HL-60 (cell line): Measurements from ENCODE around the gene ZNF518B.

Experiments
- DNase-seq, 2 experiments: peaks; one replicate each; pipeline ENCODE4 v3.0.0-alpha.2; 2010 to 2020; ENCODE audit warnings: low read depth in 1 of 2, low spot score in 1 of 2
- H3K27ac ChIP-seq: fragments of 250-450 bp; sonication (Bioruptor Pico); replicated peaks from 2 replicates; pipeline ENCODE4 v1.5.1; 2020; ENCODE audit warnings: mild to moderate bottlenecking, moderate library complexity
- H3K27me3 ChIP-seq: fragments of 250-450 bp; sonication (Bioruptor Pico); 2 replicates; pipeline ENCODE4 v1.5.1; 2021; ENCODE audit warnings: mild to moderate bottlenecking, moderate library complexity; ENCODE audit not compliant: insufficient read depth, poor library complexity, severe bottlenecking
- H3K4me3 ChIP-seq: replicated peaks from 2 replicates; pipeline ENCODE4 v1.5.1; 2011; ENCODE audit warnings: mild to moderate bottlenecking, control low read depth, low read length; ENCODE audit not compliant: insufficient read depth
- CTCF ChIP-seq: IDR thresholded peaks from one replicate; pipeline ENCODE4 v1.5.1; 2011; ENCODE audit warnings: low read length, control low read depth, inconsistent platforms; ENCODE audit not compliant: insufficient read depth
- GABPA ChIP-seq: IDR thresholded peaks from 2 replicates; pipeline ENCODE4 v1.6.1; 2012; ENCODE audit warnings: low read depth
- POLR2AphosphoS5 ChIP-seq: IDR thresholded peaks from 2 replicates; pipeline ENCODE4 v1.6.1; 2012; ENCODE audit warnings: low read depth
- SPI1 ChIP-seq: IDR thresholded peaks from 2 replicates; pipeline ENCODE4 v1.6.1; 2012; ENCODE audit warnings: low read depth, mild to moderate bottlenecking, borderline replicate concordance
- TF ChIP-seq, protein P1 (sequence below): IDR thresholded peaks from 2 replicates; pipeline ENCODE4 v1.6.1; 2012; ENCODE audit warnings: low read depth; ENCODE audit not compliant: insufficient replicate concordance

Gene ZNF518B

DNA sequence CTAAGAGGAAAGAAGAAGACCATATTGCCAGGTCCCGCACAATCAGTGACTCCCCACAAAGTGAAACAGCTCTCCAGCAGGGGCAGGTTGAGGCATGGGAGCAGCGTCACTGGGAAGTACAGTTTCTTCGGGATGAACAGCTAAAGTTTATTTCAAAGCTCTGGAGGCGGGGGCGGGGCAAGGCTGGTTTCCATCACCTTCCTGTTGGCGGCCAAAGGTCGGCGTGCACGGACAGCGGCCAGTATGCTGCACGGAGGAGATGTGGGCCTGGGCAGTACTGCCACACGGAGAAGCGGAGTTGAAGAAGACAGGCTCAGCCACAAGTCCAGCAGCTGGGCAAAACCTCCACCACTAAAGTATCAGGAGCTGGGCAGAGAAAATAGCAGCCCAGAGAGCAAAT, 951 bp upstream of the ZNF518B start:
- no peak for DNase-seq
- no peak overlapping the region for H3K27ac ChIP-seq
- no peak overlapping the region for H3K4me3 ChIP-seq
- peaks cover 22% of the 10 kb centered on the region for H3K27me3 ChIP-seq
- TF ChIP-seq POLR2AphosphoS5 (no peak), CTCF (no peak), GABPA (no peak)
- TF ChIP-seq, protein P1, sequence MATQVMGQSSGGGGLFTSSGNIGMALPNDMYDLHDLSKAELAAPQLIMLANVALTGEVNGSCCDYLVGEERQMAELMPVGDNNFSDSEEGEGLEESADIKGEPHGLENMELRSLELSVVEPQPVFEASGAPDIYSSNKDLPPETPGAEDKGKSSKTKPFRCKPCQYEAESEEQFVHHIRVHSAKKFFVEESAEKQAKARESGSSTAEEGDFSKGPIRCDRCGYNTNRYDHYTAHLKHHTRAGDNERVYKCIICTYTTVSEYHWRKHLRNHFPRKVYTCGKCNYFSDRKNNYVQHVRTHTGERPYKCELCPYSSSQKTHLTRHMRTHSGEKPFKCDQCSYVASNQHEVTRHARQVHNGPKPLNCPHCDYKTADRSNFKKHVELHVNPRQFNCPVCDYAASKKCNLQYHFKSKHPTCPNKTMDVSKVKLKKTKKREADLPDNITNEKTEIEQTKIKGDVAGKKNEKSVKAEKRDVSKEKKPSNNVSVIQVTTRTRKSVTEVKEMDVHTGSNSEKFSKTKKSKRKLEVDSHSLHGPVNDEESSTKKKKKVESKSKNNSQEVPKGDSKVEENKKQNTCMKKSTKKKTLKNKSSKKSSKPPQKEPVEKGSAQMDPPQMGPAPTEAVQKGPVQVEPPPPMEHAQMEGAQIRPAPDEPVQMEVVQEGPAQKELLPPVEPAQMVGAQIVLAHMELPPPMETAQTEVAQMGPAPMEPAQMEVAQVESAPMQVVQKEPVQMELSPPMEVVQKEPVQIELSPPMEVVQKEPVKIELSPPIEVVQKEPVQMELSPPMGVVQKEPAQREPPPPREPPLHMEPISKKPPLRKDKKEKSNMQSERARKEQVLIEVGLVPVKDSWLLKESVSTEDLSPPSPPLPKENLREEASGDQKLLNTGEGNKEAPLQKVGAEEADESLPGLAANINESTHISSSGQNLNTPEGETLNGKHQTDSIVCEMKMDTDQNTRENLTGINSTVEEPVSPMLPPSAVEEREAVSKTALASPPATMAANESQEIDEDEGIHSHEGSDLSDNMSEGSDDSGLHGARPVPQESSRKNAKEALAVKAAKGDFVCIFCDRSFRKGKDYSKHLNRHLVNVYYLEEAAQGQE, result no peak

DNA sequence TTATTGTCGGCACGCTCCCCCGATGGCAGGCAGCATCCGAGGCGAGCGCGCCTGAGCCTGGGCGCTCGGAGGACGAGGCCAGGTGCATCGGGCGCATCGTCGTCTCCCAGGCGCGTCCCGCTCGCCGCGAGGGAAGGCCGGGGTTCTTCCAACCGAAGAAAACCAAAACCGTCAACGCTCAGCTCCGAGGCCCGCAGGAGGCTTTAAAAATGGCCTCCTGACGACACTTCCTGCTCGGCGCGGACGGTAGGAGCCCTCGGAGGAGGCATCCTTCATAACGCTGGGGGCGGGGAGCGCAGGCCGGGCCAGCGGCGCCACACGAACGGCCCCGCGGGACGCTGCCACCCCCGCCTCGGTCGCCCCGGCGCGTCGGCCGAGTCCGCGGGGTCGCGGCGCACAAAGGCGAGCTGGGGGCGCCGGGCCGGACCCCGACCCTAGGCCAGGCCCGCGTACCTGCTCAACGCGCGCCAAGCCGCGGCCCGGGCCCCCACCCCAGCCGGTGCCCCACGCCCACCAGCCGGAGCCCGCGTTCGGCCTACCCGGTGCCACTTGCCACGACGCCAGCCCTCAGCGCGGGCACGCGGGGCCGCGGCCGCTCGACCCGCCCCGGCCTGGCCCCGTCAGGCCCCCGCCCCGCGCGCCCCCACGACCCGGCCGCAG, 501 bp downstream of the ZNF518B start:
- peaks cover 14% of the 10 kb centered on the region for H3K27me3 ChIP-seq
- H3K27ac ChIP-seq, result no peak overlapping the region
- peak overlapping the region; percentile 41 for H3K4me3 ChIP-seq
- DNase-seq, result peak in 1 of 2 experiments; percentile 14
- no peak for TF ChIP-seq GABPA
- no peak for TF ChIP-seq SPI1

GRCh38 chr4:10456260-10456594, 999 bp downstream of the ZNF518B start:
- H3K27ac ChIP-seq, result no peak overlapping the region

More at GRCh38 chr4:10456260-10456594, 999 bp downstream of the ZNF518B start:
- TF ChIP-seq, protein P1, result no peak
- TF ChIP-seq CTCF (no peak), SPI1 (no peak), POLR2AphosphoS5 (no peak), GABPA (no peak)
- DNase-seq, result no peak
- peaks cover 10% of the 10 kb centered on the region for H3K27me3 ChIP-seq
- peak overlapping the region; percentile 41 for H3K4me3 ChIP-seq
